NCI-H2081 treated with DMSO at 0.1 percent for 48 hours (cell line): Measurements from ENCODE around the gene FMR1.

Experiments
- DNase-seq: peaks from one replicate; lab custom pipeline; 2025; lab: John Stamatoyannopoulos, UW

Gene FMR1

GRCh38 chrX:147911192-147912022, at the start of gene FMR1:
Gene FMR1 (plus strand): TSS chrX:147911919. CDS start chrX:147912180, 261 bp downstream.
- no peak for DNase-seq

DNA sequence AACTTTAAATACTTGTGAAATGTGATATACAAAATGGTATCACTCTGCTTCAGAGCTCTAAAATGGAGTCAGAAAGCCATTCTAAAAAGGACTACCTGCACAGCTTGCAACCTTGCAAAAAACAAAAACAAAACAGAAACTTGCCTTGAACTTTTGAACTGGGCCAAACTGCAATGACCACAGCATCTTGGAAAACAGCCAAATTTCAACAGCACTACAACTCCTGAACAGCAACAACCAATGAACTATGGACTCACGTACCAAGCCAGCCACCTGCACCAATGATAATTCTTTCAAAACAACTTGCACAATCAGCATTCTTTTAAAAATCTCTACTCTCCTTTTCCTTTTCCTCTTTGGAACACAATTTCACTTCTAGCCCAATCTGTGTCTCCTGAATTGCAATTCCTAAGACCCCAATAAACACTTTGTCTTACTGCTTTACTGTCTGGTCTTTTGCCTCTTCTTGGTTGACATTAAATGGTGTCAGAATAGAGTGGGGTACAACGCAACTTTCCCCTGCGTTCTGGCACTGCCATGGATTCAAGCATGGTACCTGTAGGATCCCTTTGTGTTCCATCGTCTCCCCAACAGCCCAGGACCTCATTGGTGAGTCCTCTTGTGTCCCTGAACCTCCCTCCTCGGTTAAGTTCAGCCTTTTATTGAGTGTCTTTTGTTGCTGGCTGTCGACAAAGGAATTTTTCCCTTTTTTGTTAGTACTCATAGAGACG, 35.7 kb upstream of the FMR1 start:
- DNase-seq = no peak

DNA sequence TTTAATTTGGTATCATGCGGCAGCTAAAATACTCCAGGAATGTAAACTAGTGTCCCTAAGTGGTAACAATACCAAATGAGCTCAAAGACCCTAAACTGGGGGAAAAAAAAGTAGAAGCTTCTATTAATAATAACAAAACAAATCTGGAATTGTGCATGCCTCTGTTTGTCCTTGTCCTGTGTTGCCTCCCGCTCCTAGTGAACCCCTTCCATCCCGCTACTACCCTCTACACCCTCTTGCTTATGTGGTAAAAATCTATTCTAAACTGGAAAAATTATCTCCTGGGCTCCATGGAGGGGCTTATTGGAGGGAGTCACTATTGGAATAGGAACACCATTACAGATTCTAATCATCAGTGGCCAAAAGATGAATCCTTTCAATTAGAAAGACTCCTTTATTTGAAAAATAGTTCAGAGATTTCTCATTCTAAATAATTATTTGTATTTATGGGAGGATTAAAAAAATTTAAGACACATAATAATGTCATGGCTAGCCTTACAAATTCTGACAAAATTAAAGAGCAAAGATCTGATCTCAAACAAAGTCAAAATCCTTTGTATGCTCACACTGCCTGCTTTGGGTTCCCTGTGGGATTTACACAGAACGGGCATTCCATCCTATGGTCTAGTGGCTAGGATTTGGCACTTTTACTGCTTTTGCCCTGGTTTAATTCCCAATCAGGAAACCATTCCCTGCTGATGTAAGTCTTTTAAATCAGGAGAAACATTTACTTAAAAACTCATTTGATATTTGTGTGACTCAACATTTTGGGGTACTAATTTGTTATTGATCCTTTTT, 34.7 kb upstream of the FMR1 start:
- DNase-seq = no peak

DNA sequence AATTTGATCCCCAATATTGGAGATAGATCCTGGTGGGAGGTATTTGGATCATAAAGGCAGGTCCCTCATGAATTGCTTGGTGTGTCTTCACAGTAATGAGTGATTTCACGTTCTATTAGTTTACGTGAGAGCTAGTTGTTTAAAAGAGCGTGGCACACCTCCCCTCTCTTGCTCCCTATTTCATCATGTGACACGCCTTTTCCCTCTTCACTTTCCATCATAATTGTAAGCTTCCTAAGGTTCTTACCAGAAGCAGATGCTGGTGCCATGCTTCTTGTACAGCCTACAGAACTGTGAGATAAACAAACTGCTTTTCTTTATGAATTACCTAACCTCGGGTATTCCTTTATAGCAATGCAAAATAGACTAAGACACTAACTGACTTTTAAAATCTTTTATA, 34.0 kb upstream of the FMR1 start:
- DNase-seq = no peak

- no peak for DNase-seq
Measured at GRCh38 chrX:147884958-147885357, 26.8 kb upstream of the FMR1 start.

- no peak for DNase-seq
Measured at GRCh38 chrX:147890756-147891155, 21.0 kb upstream of the FMR1 start.

DNA sequence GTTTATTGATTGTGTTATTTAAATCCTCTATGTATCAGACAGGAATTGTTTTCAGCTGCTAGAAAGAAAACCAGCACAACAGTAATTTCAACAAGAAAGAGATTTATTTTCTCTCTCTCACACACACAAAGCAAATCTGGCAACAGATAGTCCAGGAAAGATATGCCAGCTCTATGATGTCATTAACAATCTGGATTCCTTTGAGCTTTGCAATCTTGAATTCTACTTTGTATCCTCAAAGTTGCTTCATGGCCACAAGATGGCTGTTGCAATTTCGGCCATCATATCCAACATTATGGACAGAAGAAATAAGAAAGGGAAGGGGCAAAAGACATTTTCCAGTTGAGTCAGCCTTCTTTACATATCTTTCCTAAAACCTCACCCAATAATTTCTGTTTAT, 19.8 kb upstream of the FMR1 start:
- no peak for DNase-seq

DNA sequence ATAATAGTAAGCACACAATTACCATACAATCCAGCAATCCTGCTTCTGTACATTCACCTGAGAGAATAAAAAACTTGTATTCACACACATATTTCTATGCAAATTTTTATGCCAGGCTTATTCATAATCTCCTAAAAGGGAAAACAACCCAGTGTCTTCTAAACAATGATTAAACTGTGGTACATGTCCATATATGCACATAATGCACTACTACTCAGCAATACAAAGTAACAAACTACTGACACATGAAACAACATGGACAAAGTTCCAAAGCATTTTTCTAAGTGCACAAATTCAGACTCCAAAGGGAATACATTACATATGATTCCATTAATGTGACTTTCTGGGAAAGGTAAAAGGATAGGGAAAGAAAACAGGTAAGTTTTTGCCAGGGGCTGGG, 18.0 kb upstream of the FMR1 start:
- no peak for DNase-seq

DNA sequence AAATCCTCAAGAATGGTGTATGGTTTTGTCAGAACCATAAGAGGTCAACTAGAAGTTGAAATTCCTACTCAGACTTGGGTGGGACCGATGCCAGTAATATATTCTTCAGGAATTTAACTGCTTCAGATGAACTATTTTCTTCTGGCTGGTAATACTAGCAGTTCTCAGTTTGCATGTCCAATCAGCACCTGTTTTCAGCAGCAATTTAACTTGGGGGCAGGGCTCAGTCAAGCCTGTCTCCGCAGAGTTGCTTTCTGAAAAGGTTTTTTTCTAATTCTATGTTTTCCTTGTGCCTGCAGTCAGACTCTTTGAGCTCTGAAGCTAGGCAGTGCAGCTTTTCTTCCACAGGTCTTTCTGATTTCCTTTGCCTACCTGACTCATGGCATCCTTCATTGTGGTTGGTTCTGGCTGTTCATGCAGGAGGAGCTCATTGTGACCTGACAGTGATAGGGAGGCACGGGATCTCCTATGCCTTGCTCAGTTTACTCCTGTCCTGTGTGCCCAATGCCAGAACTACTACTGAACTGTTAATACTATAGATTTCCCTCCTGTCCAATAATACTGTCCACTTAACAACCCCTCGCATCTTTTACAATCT, 17.3 kb upstream of the FMR1 start:
- no peak for DNase-seq

DNA sequence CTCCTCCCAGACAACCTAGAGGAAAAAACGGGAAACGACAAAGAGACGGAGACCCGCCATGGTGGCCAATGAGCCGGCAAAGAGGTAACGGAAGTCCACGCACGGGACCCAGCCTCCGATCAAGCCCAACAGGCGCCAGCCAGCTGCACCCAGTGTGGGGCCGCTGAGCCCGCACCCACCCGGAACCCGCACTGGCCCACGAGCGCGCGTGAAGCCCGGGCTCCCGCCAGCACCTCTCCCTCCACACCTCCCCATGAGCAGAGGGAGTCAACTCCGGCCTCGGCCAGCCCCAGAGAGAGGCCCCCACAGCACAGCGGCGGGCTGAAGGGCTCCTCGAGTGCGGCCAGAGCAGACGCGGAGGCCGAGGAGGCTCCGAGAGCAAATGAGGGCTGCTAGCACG, 14.6 kb upstream of the FMR1 start:
- no peak for DNase-seq

GRCh38 chrX:147898951-147899350, 12.8 kb upstream of the FMR1 start:
- no peak for DNase-seq

- DNase-seq = no peak
Measured at GRCh38 chrX:147899379-147900114, 12.2 kb upstream of the FMR1 start.

DNA sequence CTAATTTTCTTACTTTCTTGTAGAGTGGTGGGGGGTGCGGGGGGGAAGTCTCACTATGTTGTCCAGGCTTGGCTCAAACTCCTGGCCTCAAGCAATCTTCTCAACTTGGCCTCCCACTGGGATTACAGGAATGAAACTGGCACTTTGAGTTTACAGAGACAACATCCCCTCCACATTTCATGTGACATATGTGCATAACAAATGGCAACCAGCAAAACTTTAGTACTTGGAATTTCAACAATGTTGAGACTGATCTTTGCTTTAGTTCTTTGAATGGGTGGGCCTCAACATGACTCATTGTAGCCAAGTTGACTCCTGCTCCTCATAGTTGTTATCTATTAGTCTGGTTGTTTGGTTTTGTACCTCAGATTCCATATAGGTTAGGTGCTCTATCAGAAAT, 11.4 kb upstream of the FMR1 start:
- no peak for DNase-seq

DNA sequence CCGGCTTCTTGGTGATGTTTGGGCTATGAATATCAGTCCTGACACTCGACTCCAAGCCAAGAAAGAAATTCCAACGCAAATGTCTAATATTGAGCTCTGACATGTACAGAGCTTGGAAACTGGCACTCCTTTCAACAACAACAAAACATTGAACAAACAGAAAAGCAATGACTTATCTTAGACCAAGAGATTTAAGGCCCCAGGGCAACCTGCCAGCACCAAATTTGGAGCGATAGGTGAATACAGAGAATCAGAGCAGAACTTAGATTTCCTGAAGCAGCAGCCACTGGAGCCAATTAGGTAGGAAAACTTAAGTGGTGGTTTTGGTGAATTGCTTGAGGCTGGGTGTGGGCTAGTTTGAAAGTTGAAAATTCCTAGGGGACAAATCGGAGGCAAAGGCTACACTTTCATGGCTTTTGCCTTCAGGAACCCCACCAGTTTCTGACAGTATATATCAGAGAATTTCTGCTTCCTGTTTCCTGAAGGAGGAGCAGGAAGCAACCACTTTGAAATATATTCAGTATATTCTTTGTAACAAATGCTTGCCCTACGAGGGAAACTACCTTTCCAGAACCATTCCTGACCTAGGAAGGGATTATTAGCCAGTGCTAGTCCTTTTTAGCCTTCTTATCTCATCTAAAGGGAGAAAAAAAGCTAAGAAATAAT, 10.1 kb upstream of the FMR1 start:
- DNase-seq = no peak

DNA sequence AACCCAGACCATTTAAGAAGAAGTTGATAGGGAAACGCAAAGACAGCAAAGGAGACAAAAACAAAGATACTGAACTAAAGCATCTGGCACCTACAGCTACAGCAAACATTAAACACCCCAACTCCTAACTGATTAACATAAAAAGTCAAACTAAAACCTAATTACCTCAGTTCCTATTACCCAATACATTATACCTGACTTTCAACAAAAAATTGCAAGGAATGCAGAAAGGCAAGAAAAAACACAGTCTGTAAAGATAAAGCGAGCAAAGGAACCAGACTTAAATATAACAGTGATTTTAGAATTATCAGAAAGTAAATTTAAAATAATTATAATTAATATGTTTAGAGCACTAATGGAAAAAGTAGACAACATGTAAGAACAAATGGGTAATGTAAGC, 9.4 kb upstream of the FMR1 start:
- DNase-seq = no peak

DNA sequence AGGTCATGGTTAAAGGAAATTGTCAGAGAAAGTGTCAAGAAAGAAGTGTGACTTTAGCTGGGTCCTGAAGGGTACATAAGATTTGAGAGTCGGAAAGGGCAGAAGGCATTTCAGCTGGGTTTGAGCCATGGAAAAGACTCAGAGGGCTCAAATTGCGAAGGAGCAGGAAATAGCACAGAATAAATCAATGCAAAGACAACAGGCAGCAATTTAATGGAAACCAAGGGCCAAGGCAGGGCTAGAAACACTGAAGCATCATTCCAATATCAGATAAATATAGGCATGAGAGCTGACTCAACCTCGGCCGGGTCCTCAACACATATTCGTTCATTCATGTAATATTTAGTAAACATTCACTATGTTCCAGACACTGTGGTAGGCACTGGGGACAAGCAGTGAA, 3.6 kb upstream of the FMR1 start:
- DNase-seq = no peak

DNA sequence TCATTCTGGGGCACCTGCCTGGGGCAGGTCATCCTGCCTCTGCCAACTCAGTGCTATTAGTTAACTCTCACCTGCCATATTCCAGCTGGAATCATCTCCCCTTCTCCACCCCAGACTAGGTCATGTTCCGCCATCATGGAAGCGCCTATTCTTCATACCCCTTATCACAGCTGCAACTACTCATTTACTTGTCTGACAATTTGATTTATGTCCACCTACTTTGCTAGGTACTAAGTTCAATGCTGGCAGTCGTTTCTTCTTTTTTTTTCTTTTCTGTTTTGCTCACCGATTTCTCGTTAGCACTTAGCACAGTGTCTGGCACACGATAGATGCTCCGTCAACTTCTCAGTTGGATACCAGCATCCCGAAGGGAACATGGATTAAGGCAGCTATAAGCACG, 1.1 kb upstream of the FMR1 start:
- no peak for DNase-seq

DNA sequence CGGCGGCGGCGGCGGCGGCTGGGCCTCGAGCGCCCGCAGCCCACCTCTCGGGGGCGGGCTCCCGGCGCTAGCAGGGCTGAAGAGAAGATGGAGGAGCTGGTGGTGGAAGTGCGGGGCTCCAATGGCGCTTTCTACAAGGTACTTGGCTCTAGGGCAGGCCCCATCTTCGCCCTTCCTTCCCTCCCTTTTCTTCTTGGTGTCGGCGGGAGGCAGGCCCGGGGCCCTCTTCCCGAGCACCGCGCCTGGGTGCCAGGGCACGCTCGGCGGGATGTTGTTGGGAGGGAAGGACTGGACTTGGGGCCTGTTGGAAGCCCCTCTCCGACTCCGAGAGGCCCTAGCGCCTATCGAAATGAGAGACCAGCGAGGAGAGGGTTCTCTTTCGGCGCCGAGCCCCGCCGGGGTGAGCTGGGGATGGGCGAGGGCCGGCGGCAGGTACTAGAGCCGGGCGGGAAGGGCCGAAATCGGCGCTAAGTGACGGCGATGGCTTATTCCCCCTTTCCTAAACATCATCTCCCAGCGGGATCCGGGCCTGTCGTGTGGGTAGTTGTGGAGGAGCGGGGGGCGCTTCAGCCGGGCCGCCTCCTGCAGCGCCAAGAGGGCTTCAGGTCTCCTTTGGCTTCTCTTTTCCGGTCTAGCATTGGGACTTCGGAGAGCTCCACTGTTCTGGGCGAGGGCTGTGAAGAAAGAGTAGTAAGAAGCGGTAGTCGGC, 528 bp downstream of the FMR1 start:
- no peak for DNase-seq

- no peak for DNase-seq
Measured at GRCh38 chrX:147913570-147913969, 1.9 kb downstream of the FMR1 start.

DNA sequence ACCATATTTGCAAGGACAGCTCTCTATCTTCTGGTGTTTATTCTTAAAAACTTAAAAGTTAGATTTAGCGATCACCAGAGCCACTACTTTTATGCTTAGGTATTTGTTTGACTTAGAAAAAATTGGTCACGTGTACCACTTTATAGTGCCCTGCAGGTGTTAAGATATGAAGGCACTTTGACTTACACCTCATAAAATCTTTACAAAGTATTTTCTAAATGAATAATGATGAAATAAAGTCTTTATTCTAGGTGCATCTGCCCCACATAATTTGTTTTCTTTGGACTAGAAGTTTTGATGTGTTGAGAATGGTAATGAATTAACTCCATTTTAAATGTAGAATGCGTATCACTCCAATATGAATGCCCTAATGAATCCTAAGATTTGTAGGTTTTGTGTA, 2.9 kb downstream of the FMR1 start:
- DNase-seq = no peak
